HG02973 (cell line): ENCODE data around the gene FAM107B.

ENCODE experiments used
- ATAC-seq: cut with Tn5 transposase; IDR thresholded peaks from one replicate; pipeline ENCODE4 v1.9.1; 2021; ENCODE audit warnings: moderate library complexity; ENCODE audit not compliant: unreplicated experiment

Gene FAM107B

GRCh38 chr10:14543046-14543903, 231.4 kb downstream of the FAM107B start:
- ATAC-seq: no peak

DNA sequence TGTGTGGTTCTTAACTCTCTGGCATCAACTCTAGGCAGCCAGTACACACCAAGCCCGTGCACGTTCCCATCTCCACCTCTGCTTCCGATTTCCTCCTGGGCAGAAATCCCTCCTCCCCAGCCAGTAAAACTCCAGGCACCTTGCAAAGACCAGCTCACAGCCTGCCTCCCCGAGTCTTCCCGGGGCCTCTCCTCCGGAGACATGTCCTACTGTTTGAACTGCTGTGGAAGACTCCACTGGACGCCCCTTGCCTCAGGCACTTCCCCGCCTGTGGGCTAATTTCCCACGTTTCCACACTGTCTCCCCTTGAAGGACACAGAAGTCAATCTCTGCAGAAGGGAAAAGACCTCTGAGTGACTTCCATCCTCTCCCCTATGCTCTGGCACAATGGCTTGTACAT, 233.3 kb downstream of the FAM107B start:
- ATAC-seq: no peak

DNA sequence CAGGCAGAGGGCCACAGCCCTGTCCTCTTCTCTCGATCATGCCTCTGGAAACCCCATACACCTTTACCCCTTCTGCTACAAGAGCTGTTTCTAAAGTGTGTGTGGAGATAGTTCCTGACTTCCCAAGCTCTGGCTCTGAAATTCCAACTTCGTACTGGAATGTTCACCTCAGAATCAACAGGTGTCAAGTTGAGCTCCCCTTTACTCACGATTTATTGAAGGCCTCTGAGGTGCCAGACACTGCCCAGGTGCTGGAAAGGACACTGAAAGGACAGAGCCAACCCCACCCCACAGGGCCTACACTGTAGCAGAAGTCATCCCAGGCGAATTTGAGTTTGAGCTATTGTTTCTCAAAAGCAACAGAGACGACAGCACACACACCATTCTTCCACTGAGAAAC, 234.1 kb downstream of the FAM107B start:
- ATAC-seq: no peak

DNA sequence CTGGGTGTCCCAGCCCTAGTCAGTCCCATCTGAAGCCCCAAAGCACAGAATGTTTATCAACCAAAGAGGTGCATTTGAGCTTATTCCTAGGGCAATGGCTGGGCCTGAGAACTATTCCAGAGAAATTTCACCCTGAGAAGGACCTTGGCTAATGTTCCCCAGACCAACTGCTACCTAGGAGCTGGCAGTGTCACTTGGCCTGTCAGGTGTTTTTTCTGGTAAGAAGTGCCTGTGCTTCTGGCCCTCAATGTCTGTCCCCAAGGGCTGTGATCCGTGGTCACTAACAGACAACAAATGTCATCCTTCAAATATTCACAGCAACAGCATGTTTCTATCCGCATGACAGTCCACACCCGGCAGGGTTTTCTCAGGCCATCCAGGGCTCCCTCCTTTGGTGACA, 234.6 kb downstream of the FAM107B start:
- no peak for ATAC-seq

DNA sequence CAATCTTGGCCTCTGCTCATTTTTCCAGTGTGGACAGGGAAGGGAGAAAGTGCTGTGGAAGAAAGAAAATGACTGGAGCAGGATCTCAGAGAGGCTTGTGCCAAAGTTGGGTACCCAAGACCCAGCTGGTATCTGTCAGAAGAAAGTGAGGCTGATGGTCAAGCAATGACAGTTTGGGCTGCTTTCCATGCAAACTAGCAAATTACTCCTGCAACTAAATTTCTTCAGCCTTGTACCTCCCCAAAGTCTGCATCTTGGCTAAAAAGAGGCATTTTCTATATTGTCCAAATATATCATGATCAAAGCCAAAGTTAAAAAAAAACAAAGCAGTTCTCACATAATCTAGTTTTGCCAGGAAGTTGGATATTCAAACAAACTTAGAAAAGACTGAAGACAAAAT, 235.5 kb downstream of the FAM107B start:
- ATAC-seq: no peak

DNA sequence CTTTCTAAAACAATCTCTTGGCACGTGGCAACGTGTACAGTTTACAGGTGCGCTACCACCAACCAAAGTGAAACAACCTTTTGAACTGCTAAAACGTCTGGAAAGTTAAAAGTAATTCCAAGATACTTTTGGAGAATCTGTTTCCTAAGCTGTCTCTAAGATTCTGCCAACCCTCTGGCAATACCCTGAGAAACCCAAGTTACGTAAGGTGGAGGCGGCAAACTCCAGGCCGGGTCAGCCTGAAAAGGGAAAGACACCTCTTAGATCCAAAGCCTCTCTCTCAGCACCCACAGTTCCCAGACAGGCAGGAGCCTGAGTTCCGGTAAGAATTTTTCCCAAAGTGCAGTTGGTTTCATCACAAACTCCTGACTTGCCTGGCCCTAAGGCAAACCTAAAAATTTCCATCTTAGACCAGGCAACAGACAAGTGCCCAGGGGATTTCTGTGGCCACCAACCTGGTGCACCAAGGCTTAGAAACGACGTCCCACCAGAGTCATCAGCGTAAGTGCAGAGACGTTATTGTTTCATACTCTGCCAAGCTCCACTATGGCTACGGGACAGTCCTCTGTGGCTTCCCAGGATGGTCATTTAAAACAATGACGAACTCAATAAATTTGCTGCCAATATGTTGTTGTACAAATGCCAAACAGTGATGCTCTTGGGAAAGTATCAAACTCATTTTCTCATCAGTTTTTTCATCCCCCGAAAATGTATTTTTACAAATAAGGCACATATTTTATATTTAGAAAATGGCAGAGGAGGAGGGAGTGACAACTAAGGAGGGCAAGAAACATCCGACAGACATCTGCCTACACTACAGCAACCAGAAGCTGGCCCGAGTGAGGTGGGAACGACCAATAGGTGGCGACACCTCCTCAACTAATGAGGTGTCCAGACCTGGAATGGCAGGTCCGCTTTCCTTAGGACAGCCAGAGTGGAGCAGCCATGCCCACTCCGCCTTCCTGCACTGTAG, 238.2 kb downstream of the FAM107B start:
- no peak for ATAC-seq

DNA sequence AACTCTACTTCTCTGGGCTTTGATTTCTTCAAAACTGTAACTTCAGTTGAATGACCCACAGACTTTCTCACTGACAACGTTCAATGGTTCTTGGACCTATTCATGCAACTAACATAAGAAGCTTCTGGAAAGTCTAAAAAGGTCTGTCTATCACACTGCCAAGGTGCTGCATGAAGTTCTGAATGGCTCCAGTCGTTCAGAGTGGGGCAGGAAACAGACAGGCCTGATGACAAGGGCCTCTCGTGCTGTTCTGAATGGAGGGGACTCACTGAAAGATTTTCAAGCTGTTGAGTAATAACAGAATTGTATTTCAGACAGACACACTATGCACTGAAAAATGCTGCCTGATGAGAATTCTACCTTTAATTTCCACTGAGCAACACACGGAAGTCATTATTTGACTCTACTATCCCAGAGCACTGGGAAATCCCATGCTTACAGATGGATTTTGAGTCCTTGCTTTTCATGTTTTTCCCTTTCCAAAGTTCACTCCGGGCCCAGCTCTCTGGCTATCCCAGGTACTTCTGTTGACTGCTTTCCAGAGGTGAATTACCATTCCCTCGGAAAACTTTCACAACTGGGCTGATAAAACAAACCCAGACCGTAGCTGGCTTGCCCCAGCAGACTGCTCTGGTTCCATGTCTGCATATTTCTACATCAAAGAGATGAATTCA, 239.1 kb downstream of the FAM107B start:
- no peak for ATAC-seq

- no peak for ATAC-seq
These were observed 240.5 kb downstream of the FAM107B start for GRCh38 chr10:14534152-14534551.

- ATAC-seq: no peak
These were observed 241.4 kb downstream of the FAM107B start for GRCh38 chr10:14533295-14533694.

DNA sequence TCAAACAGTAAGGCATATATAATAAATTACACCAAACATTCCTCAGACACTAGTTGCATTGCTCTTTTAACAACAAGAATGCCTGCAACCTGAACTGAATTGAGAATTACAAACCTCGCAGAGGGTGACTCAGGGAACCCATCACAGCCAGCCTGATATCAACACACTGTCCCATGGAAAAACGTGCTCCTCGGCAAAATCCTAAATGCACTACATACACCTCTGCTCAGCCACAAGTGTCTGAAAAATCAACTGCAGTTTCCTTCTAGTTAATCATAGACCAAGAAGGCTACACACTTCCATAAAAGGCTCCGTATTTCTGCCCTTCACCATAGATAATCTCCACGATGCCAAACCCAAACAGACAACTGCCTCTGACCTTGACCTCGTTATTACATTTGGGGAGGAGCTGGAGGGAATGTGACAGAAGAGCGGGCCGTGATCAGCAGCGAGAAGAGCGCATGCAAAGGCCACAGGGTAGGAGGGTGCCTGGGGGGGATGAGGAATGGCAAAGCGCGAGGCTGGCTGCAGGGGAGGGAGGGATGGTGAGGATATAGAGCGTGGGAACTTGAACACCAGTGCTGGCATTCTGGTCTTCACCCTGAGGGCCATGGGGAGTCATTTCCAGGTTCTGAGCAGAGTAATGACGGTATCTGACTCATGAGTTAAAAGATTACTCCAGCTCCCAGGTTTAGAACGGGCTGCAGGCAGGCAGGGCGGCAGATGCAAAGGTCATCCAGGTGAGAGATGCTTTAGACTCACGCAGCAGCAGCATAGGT, 242.0 kb downstream of the FAM107B start:
- no peak for ATAC-seq

GRCh38 chr10:14531974-14532373, 242.7 kb downstream of the FAM107B start:
- no peak for ATAC-seq

DNA sequence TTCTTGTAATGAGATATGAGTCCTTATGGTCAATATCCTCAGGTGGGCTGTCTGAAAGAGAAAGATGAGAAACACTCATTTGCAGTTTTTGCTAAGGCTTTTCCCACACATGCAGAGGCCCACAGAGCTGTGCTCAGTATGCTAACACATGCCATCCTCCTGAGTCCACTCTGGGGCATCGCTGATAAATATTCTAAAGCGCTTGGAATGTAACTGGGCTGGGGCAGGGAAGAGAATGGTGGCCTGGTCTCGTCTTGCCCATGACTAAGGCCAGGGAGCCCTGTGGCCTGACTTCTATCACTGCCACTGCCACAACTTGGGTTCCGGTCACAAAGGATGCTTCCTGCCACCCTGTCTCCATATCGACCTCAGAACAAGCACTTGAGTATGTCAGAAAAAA, 244.2 kb downstream of the FAM107B start:
- ATAC-seq: no peak

- ATAC-seq: no peak
These were observed 245.3 kb downstream of the FAM107B start for GRCh38 chr10:14529351-14529750.

DNA sequence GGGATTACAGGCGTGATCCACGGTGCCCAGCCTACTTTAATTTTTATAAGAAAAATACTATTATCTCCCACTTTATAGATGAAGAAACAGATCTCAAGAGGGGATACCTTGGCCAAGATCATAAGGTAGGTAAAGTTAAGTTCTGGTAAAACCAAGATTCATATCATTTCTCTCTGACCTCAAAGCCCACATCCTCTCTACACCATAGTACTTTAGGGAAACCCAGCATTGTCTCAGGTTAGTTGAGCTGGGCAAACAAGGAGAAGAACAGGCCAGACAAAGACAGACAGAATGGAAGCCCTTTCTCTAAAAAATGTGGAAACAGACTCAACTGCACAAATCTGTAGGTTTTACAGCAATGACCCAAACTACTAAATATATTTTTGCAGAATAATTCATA, 246.2 kb downstream of the FAM107B start:
- ATAC-seq: no peak

DNA sequence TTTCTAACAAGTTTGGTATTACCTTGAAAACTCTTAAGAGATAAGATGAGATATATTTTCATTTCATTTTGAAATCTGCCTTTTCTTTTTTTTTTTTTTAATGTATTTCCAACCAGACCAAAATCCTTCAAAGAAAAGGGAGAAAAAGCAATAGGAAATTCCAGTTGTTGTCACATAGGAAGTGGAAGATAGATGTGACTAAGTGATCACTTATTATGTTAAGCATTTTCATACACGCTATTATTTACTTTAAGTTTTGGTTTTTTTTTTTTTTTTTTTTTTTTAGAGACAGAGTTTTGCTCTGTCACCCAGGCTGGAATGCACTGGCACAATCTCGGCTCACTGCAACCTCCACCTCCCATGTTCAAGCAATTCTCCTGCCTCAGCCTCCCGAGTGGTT, 246.8 kb downstream of the FAM107B start:
- ATAC-seq: no peak

DNA sequence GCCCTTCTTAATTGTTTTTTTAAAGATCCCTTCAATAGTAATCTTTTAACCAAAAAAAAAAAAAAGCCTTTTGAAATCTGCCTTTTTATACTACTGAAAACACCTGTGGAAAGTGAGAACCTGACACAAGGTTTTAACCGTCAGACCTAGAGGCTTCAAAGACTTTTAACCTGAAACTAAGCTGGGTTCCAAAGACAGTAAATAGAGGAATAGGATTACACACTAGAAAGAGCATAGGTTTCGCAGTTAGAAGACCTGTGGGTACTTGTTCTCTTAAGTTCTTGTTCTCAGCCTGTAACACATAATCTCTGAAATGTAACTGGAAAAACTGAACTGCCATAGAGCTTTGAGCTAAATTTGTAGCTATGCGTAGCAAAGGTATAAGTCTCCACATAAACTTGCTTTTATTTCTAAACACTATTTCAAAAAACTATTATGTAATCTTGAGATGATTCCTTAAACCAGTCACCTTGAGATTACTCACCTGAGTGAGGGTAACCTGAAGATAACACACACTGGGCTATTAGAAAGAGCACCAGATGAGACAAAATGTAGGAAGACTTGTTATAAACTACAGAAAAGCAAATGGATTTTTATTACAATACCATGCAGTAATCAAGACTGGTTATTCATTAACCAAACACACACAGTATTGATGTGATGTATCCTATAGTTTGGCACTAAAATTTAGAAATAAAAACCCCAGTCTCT, 247.4 kb downstream of the FAM107B start:
- ATAC-seq: no peak

- no peak for ATAC-seq
These were observed 248.4 kb downstream of the FAM107B start for GRCh38 chr10:14526326-14526725.

DNA sequence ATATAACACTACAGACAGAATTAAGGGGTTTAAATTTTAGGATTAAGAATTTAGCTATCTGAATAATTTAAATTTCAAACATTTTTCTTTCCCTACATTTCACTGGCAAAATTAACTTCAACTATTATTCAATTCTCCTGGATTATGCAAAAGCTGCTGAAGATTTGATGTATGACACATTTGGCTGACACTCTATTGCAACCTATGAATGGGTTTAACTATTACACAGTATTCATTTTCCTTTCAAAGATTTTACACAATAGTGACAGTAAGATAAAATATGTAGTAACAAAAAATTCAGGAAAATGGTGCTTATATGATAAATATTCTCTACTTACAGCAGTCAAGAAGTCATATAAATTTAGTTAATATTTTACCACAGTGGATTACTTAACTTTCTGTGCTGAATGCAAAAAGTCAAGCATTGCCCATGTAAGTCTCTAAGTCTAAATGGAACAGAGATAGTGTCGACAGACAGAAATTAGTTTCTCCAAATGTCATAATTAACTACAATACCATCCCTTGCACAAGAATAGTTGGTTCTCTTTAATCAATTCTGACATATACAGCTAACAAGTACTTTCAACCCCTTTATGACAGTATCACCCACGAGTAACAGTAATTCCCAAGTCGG, 249.9 kb downstream of the FAM107B start:
- no peak for ATAC-seq

- no peak for ATAC-seq
These were observed 251.4 kb downstream of the FAM107B start for GRCh38 chr10:14523286-14523685.
